T-helper 1 cell treated with Interleukin-12 subunit alpha and Interleukin-12 subunit beta and Interleukin-4 antibody, amounts not matched to agents 30 ng/mL and 1 ng/mL, for 36 hours (primary cell): Measurements from ENCODE around the gene TAS2R40. TPM values are rescaled to one million over a fixed set of nuclear protein-coding genes. Genes with fewer than 3 reads are reported as not detected.

Experiments used
- intact Hi-C: fragments of 100-400 bp; cut with micrococcal nuclease; formaldehyde crosslinking; loops from one replicate; pipeline ENCODE4 v1.15.1; 2024
- total RNA-seq: library from RNA; stranded (reverse); gene quantifications from 2 replicates; pipeline ENCODE4 v1.2.3, GENCODE V29; 2022

Gene TAS2R40
- total RNA-seq, 1 donor from 2014 or later: not detected

- intact Hi-C loops: no loop called here
Measured at GRCh38 chr7:143222782-143223181, 945 bp downstream of the TAS2R40 start.

GRCh38 chr7:143223784-143224183 is 1.9 kb downstream of the TAS2R40 start:
- intact Hi-C loops: no loop called here

GRCh38 chr7:143225047-143225446 is 3.2 kb downstream of the TAS2R40 start:
- intact Hi-C loops: no loop called here

GRCh38 chr7:143227806-143228205 is 6.0 kb downstream of the TAS2R40 start:
- intact Hi-C loops: no loop called here

- intact Hi-C loops: no loop called here
Measured at GRCh38 chr7:143229054-143229790, 7.4 kb downstream of the TAS2R40 start.

- intact Hi-C loops: no loop called here
Measured at GRCh38 chr7:143230602-143231457, 9.0 kb downstream of the TAS2R40 start.

GRCh38 chr7:143233816-143234532 is 12.1 kb downstream of the TAS2R40 start:
- intact Hi-C loops: no loop called here

- intact Hi-C loops: no loop called here
Measured at GRCh38 chr7:143234533-143234875, 12.7 kb downstream of the TAS2R40 start.

GRCh38 chr7:143235561-143235960 is 13.7 kb downstream of the TAS2R40 start:
- intact Hi-C loops: no loop called here

GRCh38 chr7:143236408-143236990 is 14.7 kb downstream of the TAS2R40 start:
- intact Hi-C loops: no loop called here

- intact Hi-C loops: no loop called here
Measured at GRCh38 chr7:143237366-143237765, 15.5 kb downstream of the TAS2R40 start.

GRCh38 chr7:143238289-143238980 is 16.6 kb downstream of the TAS2R40 start:
- intact Hi-C loops: no loop called here

GRCh38 chr7:143239813-143240212 is 18.0 kb downstream of the TAS2R40 start:
- intact Hi-C loops: loop anchor here (1.0 to 5.0 kb wide), 13 partner anchors 10 to 887 kb away; partner anchors contain the start of genes FAM131B, GSTK1 and TCAF1

- intact Hi-C loops: loop anchor here (1.0 to 5.0 kb wide), 13 partner anchors 10 to 887 kb away; partner anchors contain the start of genes FAM131B, GSTK1 and TCAF1
Measured at GRCh38 chr7:143240291-143241168, 18.7 kb downstream of the TAS2R40 start.

GRCh38 chr7:143242306-143242705 is 20.5 kb downstream of the TAS2R40 start:
- intact Hi-C loops: loop anchor here (5.0 kb wide), 1 partner anchor 885 kb away; no protein-coding TSS in a partner anchor

GRCh38 chr7:143243111-143243510 is 21.3 kb downstream of the TAS2R40 start:
- intact Hi-C loops: loop anchor here (5.0 kb wide), 1 partner anchor 884 kb away; no protein-coding TSS in a partner anchor

GRCh38 chr7:143243614-143244013 is 21.8 kb downstream of the TAS2R40 start:
- intact Hi-C loops: loop anchor here (1.0 to 5.0 kb wide), 2 partner anchors 9 to 884 kb away; no protein-coding TSS in a partner anchor

- intact Hi-C loops: loop anchor here (1.0 to 5.0 kb wide), 2 partner anchors 8 to 883 kb away; no protein-coding TSS in a partner anchor
Measured at GRCh38 chr7:143244321-143244720, 22.5 kb downstream of the TAS2R40 start.

- intact Hi-C loops: no loop called here
Measured at GRCh38 chr7:143245123-143245522, 23.3 kb downstream of the TAS2R40 start.
